ENCODE data around the gene APBA2.

DNA sequence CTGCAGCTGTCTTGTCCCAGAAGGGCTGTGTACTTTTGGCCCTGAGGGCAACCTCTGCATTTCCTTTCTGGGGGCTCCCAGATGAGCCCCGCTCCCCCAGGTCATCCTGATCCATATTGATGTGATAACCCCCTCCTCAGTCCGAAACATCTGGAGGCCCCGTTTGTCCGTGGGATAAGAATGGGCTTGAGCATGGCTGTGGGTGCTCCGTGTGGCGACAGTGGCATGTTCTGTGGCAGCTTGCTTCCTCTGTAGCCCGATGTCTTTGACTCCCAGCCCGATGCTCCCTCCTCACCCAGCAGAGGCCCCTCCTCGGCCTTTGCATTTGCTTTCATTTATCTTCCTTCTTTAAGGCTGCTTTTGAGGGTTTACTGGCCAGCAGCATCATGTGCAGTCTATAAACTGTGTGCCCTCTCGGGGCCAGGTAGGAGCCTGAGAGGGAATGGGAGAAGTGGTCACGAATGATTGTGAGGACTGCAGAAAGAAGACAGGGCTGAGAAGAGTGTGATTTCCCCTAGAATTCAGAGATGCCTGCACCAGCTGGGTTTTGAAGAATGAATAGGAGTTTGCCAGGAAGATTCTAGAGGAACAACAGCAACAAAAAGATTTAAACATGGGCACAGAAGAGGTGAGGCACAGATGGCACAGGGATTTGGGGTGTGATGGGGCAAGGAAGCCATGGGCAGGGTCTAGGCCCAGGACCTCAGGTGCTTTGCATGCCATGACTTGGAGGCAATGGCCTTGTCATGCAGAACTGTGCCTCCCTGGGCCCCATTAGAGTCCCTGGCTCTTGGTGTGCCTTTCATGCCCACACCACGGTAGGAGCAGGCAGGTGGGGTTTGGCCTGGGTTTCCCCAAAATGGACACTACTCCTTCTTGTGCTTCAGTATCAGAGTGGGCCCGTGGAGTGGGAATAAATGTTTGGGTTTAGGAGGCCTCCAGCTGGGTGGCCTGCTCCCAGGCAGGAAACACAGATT is 34.2 kb downstream of the APBA2 start:
- TF ChIP-seq POLR2A (IDR thresholded peaks at IDR 0.05) (no peak), CTCF (IDR thresholded peaks at IDR 0.05 in 8 of 11, conservative IDR thresholded peaks at IDR 0.05 in 3 of 11) (no peak)
